HepG2 (cell line): Measurements from ENCODE around the gene CD274. TPM values are rescaled to one million over a fixed set of nuclear protein-coding genes. Genes with fewer than 3 reads are reported as not detected.

Experiments used
- AGO2 ChIP-seq: fragments of 200-400 bp; formaldehyde crosslinking; optimal IDR thresholded peaks from 2 replicates; pipeline ENCODE3; 2017; ENCODE audit warnings: mild to moderate bottlenecking, low read depth, low read length, moderate library complexity
- ARID3A ChIP-seq: IDR thresholded peaks from 2 replicates; pipeline ENCODE4 v1.6.1; 2012; ENCODE audit warnings: low read depth, low read length, improper control_type of control experiment
- ATAD3A ChIP-seq: sonication (generic); formaldehyde crosslinking; IDR thresholded peaks from 2 replicates; pipeline ENCODE4 v1.4.0; 2020; ENCODE audit warnings: missing genetic modification reagents
- ATF7-NPFF ChIP-seq: sonication (generic); formaldehyde crosslinking; IDR thresholded peaks from 2 replicates; pipeline ENCODE4 v1.8.1; 2023; ENCODE audit warnings: mild to moderate bottlenecking, low read depth, missing genetic modification reagents, moderate library complexity
- GATAD2A ChIP-seq: IDR thresholded peaks from 2 replicates; pipeline ENCODE4 v1.6.1; 2016
- IKZF5 ChIP-seq: IDR thresholded peaks from 2 replicates; pipeline ENCODE4 v1.6.1; 2018; ENCODE audit warnings: missing genetic modification reagents, mild to moderate bottlenecking, missing compliant biosample characterization
- KDM2A ChIP-seq: sonication (generic); formaldehyde crosslinking; IDR thresholded peaks from 2 replicates; pipeline ENCODE4 v1.4.0; 2020; ENCODE audit warnings: low read depth, missing genetic modification reagents, borderline replicate concordance
- MYC ChIP-seq: sonication (generic); formaldehyde crosslinking; IDR thresholded peaks from 2 replicates; pipeline ENCODE4 v1.9.0; 2021; ENCODE audit warnings: missing genetic modification reagents, borderline replicate concordance
- NONO ChIP-seq, 2 experiments: fragments of 450-650 bp in 1 of 2; sonication (generic) in 1 of 2; formaldehyde crosslinking in 1 of 2; IDR thresholded peaks in 1 of 2; conservative IDR thresholded peaks in 1 of 2; 2 replicates each; pipeline versions ENCODE4 v1.6.1 to v1.8.0; 2017 to 2022; ENCODE audit warnings: mild to moderate bottlenecking in 1 of 2, missing genetic modification reagents in 1 of 2, moderate library complexity in 1 of 2
- SRSF9 ChIP-seq: fragments of 200-400 bp; formaldehyde crosslinking; IDR thresholded peaks from 2 replicates; pipeline ENCODE4 v1.6.1; 2018; ENCODE audit warnings: borderline replicate concordance, mild to moderate bottlenecking, low read depth, low read length; ENCODE audit not compliant: insufficient read depth, poor library complexity, severe bottlenecking
- U2AF2 ChIP-seq: fragments of 200-400 bp; formaldehyde crosslinking; IDR thresholded peaks from 2 replicates; pipeline ENCODE4 v1.6.1; 2017; ENCODE audit warnings: low read depth, mild to moderate bottlenecking, low read length
- UBTF ChIP-seq: sonication (generic); formaldehyde crosslinking; IDR thresholded peaks from 2 replicates; pipeline ENCODE4 v1.4.0; 2020; ENCODE audit warnings: mild to moderate bottlenecking, missing genetic modification reagents
- ZBTB2 ChIP-seq: sonication (generic); formaldehyde crosslinking; IDR thresholded peaks from 2 replicates; pipeline ENCODE4 v1.8.0; 2022; ENCODE audit warnings: low read depth, missing genetic modification reagents
- ZNF232 ChIP-seq: sonication (generic); formaldehyde crosslinking; IDR thresholded peaks from 2 replicates; pipeline ENCODE4 v1.4.0; 2020; ENCODE audit warnings: missing genetic modification reagents, borderline replicate concordance
- ZNF282 ChIP-seq: fragments of 450-650 bp; IDR thresholded peaks from 2 replicates; pipeline ENCODE4 v1.6.1; 2018; ENCODE audit not compliant: partially characterized antibody
- ZNF329 ChIP-seq: sonication (generic); formaldehyde crosslinking; IDR thresholded peaks from 2 replicates; pipeline ENCODE4 v1.9.0; 2021; ENCODE audit warnings: low read depth, mild to moderate bottlenecking, missing genetic modification reagents
- ZNF367 ChIP-seq: sonication (generic); formaldehyde crosslinking; IDR thresholded peaks from 2 replicates; pipeline ENCODE4 v1.4.0; 2020; ENCODE audit warnings: missing genetic modification reagents, borderline replicate concordance
- ZNF605 ChIP-seq: sonication (generic); formaldehyde crosslinking; IDR thresholded peaks from 2 replicates; pipeline ENCODE4 v1.8.0; 2022; ENCODE audit warnings: mild to moderate bottlenecking, missing genetic modification reagents
- ZNF619 ChIP-seq: sonication (generic); formaldehyde crosslinking; IDR thresholded peaks from 2 replicates; pipeline ENCODE4 v1.4.0; 2020; ENCODE audit warnings: mild to moderate bottlenecking, missing genetic modification reagents
- polyA plus RNA-seq, 8 experiments: library from polyadenylated mRNA; depleted of rRNA in 3 of 8; stranded (reverse) in 7 of 8; unstranded in 1 of 8; fragments of >200 nt; fragmentation: Illumina TruSeq in 4 of 8; extraction: Trizol in 4 of 8; gene quantifications; 2 replicates each; pipeline versions ENCODE4 v1.2.1 to v1.2.3, GENCODE V29; 2011 to 2016; ENCODE audit warnings: low read depth in 4 of 8, missing spikeins in 1 of 8, mixed read lengths in 1 of 8; ENCODE audit not compliant: insufficient read depth in 1 of 8
- total RNA-seq, 5 experiments: library from RNA; depleted of rRNA; stranded (reverse); fragments of >200 nt; fragmentation: Illumina TruSeq; extraction: Trizol; gene quantifications; 2 replicates each; pipeline ENCODE4 v1.2.3, GENCODE V29; 2016; ENCODE audit warnings: low read depth in 1 of 5
- TF ChIP-seq, protein P1 (sequence below): sonication (generic); formaldehyde crosslinking; IDR thresholded peaks from 2 replicates; pipeline ENCODE4 v1.5.1; 2020; ENCODE audit warnings: missing genetic modification reagents, mild to moderate bottlenecking, borderline replicate concordance

CD274 gene
- total and polyA plus RNA-seq, 2 of the 13 experiments (the other 11 are each of a cell fraction or from before 2014, with no cell fraction given): 0.17 to 0.49 TPM

GRCh38 chr9:5437254-5438216 is 12.8 kb upstream of the CD274 start, which contains the start of gene PLGRKT (continued):
- TF ChIP-seq ZNF367 (CRISPR knock-in tag) (0 out of 2 replicates have a peak, but pooled peaks have one; percentile 50), UBTF (CRISPR knock-in tag) (peak; percentile 99), ZBTB2 (CRISPR knock-in tag) (peak; percentile 78), GATAD2A (CRISPR knock-in tag) (peak; percentile 57; the same call in 1 of the 2 replicates), KDM2A (CRISPR knock-in tag) (peak; percentile 94), SRSF9 (no peak), NONO (IDR thresholded peaks at IDR 0.05) (no peak), NONO (CRISPR knock-in tag; conservative IDR thresholded peaks at IDR 0.05) (peak; percentile 64), ZNF605 (CRISPR knock-in tag) (peak; percentile 47; the same call in 1 of the 2 replicates), ZNF329 (CRISPR knock-in tag) (0 out of 2 replicates have a peak, but pooled peaks have one; percentile 33), MYC (peak; percentile 78), ZNF619 (CRISPR knock-in tag) (no peak; the same call in 1 of the 2 replicates), ATF7-NPFF (CRISPR knock-in tag) (peak; percentile 83; the same call in 1 of the 2 replicates), ZNF282 (no peak), ATAD3A (CRISPR knock-in tag) (no peak), ZNF232 (CRISPR knock-in tag) (0 out of 2 replicates have a peak, but pooled peaks have one; percentile 30), IKZF5 (CRISPR knock-in tag) (peak; percentile 56; the same call in 1 of the 2 replicates), AGO2 (peak; percentile 45), ARID3A (no peak), U2AF2 (no peak)
- TF ChIP-seq, protein P1, sequence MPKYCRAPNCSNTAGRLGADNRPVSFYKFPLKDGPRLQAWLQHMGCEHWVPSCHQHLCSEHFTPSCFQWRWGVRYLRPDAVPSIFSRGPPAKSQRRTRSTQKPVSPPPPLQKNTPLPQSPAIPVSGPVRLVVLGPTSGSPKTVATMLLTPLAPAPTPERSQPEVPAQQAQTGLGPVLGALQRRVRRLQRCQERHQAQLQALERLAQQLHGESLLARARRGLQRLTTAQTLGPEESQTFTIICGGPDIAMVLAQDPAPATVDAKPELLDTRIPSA (CRISPR knock-in tag): 0 out of 2 replicates have a peak, but pooled peaks have one; percentile 49
